GM12865 (cell line): ENCODE data around the gene KCNJ6.

Experiments used
- DNase-seq: peaks from one replicate; pipeline ENCODE4 v3.0.0; 2010; ENCODE audit warnings: low read depth
- H3K4me3 ChIP-seq: 2 replicates; pipeline ENCODE4 v1.5.1; 2011; ENCODE audit warnings: mild to moderate bottlenecking, low read depth, low read length, control low read depth
- CTCF ChIP-seq: IDR thresholded peaks from 2 replicates; pipeline ENCODE4 v1.5.1; 2011; ENCODE audit warnings: low read length, control low read depth, low read depth, inconsistent platforms; ENCODE audit not compliant: insufficient read depth; ENCODE audit errors: missing control alignments

Gene KCNJ6

DNA sequence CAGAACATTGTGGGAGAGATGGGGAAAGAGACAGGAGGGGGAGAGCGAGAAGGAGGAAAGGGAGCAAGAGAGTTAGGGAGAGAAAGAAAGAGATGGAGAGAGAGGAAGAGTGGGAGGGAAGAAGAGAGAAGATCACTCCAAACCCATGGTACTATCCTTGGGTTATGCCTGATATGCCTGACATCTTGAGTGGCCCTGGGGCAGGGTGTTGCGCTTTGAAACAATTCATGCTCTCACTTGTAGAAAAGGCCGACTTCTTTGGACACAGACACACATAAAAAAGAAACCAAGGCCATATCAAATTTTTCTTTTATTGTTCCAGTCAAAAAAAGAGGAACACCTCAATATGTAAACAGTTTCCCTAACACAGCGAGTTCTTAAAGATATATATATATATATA, 309.2 kb downstream of the KCNJ6 start:
- no peak for TF ChIP-seq CTCF
- no peak overlapping the region for H3K4me3 ChIP-seq
- DNase-seq = no peak

- DNase-seq = no peak
- no peak for TF ChIP-seq CTCF
- no peak overlapping the region for H3K4me3 ChIP-seq
Observed at GRCh38 chr21:37606549-37606948, 309.7 kb downstream of the KCNJ6 start.

DNA sequence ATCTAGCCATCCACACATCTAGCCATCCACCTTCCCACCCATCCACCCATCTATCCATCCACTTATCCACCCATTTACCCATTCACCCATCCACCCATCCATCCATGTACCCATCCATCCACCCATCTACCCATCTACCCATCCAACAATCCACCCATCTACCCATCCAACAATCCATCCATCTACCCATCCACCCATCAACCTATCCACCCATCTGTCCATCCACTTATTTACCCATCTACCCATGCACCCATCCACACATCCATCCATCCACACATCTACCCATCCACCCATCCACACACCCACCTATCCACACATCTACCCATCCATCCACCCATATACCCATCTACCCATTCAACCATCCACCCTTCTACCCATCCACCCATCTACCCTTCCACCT, 311.3 kb downstream of the KCNJ6 start:
- DNase-seq = no peak
- no peak for TF ChIP-seq CTCF
- no peak overlapping the region for H3K4me3 ChIP-seq

- no peak for TF ChIP-seq CTCF
- no peak overlapping the region for H3K4me3 ChIP-seq
- no peak for DNase-seq
Observed at GRCh38 chr21:37603129-37603528, 313.1 kb downstream of the KCNJ6 start.

DNA sequence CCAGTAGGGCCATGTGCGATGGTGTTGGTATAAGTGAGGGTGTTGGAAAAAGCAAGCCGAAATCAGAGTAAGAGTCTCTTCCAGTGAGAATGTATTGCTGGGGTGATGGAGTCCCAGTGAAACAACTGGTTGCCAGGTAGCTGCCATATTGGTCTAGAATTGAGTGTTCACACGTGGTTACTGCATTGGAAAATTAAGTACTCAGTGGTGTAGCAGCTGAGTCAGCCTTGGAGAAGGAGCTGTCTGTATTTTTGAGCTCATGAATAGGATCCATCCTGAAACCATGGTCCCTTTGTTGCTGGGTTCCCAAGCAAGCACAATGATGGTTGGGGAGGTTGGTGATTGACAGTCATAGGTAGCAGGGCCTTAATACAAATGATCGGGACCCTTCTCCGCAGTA, 314.3 kb downstream of the KCNJ6 start:
- DNase-seq = no peak
- H3K4me3 ChIP-seq = no peak overlapping the region
- TF ChIP-seq CTCF = no peak

DNA sequence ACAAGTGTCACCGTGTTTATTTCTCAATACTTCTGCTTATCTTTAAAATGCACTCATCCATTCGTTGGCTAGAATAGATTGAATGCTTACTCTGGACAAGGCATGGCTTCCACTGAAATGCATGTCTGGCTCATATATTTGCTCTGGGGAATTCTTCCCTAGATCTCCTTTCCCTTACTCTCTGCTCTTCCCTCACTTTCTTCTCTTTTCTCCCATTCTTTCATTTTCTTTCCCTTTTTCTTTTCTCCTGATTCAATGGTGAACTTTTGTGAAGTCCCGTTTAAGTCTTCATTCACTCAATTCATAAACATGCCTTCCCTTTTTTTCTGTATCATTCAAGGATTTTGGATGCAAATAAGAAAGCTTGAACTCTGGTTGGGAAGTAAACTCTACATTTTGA, 315.2 kb downstream of the KCNJ6 start:
- H3K4me3 ChIP-seq = no peak overlapping the region
- no peak for DNase-seq
- no peak for TF ChIP-seq CTCF

DNA sequence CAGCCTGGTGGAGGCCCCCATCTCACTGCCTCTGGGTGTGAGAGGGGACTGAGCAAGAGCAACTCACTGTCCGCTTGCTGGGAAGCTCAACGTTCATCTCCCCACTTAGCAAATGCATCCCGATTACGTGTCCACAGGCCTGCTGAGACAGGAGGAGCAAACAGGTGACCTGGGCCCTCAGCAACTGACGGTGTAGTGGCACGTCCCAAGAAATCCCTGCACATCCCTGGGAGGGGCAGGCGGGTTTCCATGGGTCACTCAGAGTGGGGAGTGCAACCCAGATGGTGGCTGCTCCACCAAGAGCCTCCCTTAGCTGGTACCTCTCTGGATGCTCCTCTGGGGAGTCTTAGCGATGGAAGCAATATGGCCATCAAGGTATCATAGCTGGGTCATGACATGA, 320.3 kb downstream of the KCNJ6 start:
- no peak overlapping the region for H3K4me3 ChIP-seq
- DNase-seq = no peak
- TF ChIP-seq CTCF = no peak
